Mesenteric fat pad (tissue), 1 donor: ENCODE results near the gene ATP2A2. TPM values are rescaled to one million over a fixed set of nuclear protein-coding genes. Genes with fewer than 3 reads are reported as not detected.
"Not testable (repeated sequence)": the region's sequence is repeated elsewhere in the genome, so short reads cannot be mapped to it uniquely, and the experiment has no call there.

Source experiments
- DNase-seq: peaks from one replicate; pipeline ENCODE4 v3.0.0-alpha.2; 2020; ENCODE audit warnings: low spot score
- total RNA-seq: library from RNA; stranded (reverse); fragmentation: NEBNext Ultra II Directional; extraction: Animal tissue kit (Norgen Biotek cat#: 25700); gene quantifications from one replicate; pipeline ENCODE4 v1.2.1, GENCODE V29; 2021
- donor health status: DM: yes; HTN: yes; CAD: no.

ATP2A2 gene
- total RNA-seq, 1 donor from 2014 or later: 232 TPM

GRCh38 chr12:110365489-110366320 lies 84.7 kb downstream of the ATP2A2 start:
- DNase-seq: no peak

- DNase-seq: no peak
Measured at GRCh38 chr12:110366321-110367142, 85.5 kb downstream of the ATP2A2 start.

GRCh38 chr12:110367181-110367864 lies 86.3 kb downstream of the ATP2A2 start:
- no peak for DNase-seq

- no peak for DNase-seq
Measured at GRCh38 chr12:110369992-110370391, 88.9 kb downstream of the ATP2A2 start.

- DNase-seq: no peak
Measured at GRCh38 chr12:110370732-110371231, 89.7 kb downstream of the ATP2A2 start.

GRCh38 chr12:110371408-110372055 lies 90.5 kb downstream of the ATP2A2 start:
- peak; percentile 82 for DNase-seq

- no peak for DNase-seq
Measured at GRCh38 chr12:110372056-110372425, 91.0 kb downstream of the ATP2A2 start.

- no peak for DNase-seq
Measured at GRCh38 chr12:110373025-110373424, 92.0 kb downstream of the ATP2A2 start.

GRCh38 chr12:110373425-110373824 lies 92.4 kb downstream of the ATP2A2 start:
- no peak for DNase-seq

- DNase-seq: no peak
Measured at GRCh38 chr12:110373962-110374611, 93.0 kb downstream of the ATP2A2 start.

- not testable (repeated sequence) for DNase-seq
Measured at GRCh38 chr12:110378131-110378790, 97.2 kb downstream of the ATP2A2 start.

GRCh38 chr12:110379197-110379596 lies 98.2 kb downstream of the ATP2A2 start:
- no peak for DNase-seq

- no peak for DNase-seq
Measured at GRCh38 chr12:110379631-110380030, 98.6 kb downstream of the ATP2A2 start.

GRCh38 chr12:110382683-110383082 lies 101.6 kb downstream of the ATP2A2 start:
- DNase-seq: no peak

Other genes starting within 250 kb of the ATP2A2 start
- gene C12orf76, start 232.7 kb upstream of the ATP2A2 start, total RNA-seq: 6.4 TPM
- gene IFT81, start 156.9 kb upstream of the ATP2A2 start, total RNA-seq: 5.4 TPM
- gene ANAPC7, start 122.5 kb downstream of the ATP2A2 start, total RNA-seq: 47.1 TPM
- gene ARPC3, start 169.1 kb downstream of the ATP2A2 start, total RNA-seq: 187 TPM
- gene GPN3, start 187.0 kb downstream of the ATP2A2 start, total RNA-seq: 24.1 TPM
- 6.6 TPM for gene FAM216A, start 187.6 kb downstream of the ATP2A2 start, total RNA-seq
- 110 TPM for gene VPS29, start 220.9 kb downstream of the ATP2A2 start, total RNA-seq
- gene RAD9B, start 221.1 kb downstream of the ATP2A2 start, total RNA-seq: 0.90 TPM